GM12865 (cell line): ENCODE measurements around the gene FGD5.

Experiments
- DNase-seq: peaks from one replicate; pipeline ENCODE4 v3.0.0; 2010; ENCODE audit warnings: low read depth
- H3K4me3 ChIP-seq: 2 replicates; pipeline ENCODE4 v1.5.1; 2011; ENCODE audit warnings: mild to moderate bottlenecking, low read depth, low read length, control low read depth
- TF ChIP-seq, protein P1 (sequence below): IDR thresholded peaks from 2 replicates; pipeline ENCODE4 v1.5.1; 2011; ENCODE audit warnings: low read length, control low read depth, low read depth, inconsistent platforms; ENCODE audit not compliant: insufficient read depth; ENCODE audit errors: missing control alignments

Gene FGD5

DNA sequence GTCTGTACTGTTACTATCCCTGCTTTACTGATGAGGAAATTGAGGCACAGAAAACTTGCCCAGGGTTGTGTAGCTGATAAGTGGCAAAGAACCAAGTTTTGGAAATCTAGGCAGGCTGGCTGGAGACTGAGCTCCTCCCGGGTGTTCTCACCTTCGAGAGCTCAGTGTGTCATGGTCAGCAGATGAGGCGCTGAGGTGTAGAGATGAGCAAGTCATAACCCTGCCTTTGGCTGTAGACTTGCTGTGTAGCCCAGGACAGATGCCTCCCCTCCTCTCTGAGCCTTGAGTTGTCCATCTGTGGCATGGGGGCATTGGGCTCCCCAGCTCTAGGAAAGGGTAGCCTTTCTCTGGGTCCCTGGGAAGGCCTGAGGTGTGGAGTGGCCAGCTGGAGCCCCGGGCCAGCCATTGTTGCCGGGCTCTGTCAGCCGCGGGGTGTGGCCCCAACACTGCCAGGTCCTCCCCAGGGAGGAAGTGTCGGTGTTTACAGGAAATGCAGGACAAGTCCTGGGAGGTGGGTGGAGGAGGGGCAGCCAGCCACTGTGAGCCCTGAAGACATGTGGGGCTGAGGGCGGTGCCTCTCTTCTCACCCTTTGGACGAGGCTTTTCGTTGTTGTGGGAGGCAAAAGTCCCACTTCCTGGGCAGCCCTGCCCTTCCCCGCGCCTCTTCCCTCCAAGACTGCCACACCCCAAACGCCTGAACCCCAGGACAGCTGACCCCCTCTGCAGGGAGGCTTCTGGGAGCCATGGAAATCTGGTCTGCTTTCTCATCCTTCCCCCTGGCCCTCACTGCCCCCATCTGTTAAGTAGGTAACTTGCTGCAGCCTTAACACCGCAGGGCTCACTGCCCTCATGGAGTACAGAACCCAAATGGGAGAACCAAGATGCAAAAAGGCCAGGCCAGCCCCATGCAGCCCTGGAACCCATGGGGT lies 29.1 kb downstream of the FGD5 start:
- DNase-seq, result peak; percentile 58
- no peak overlapping the region for H3K4me3 ChIP-seq
- TF ChIP-seq, protein P1, sequence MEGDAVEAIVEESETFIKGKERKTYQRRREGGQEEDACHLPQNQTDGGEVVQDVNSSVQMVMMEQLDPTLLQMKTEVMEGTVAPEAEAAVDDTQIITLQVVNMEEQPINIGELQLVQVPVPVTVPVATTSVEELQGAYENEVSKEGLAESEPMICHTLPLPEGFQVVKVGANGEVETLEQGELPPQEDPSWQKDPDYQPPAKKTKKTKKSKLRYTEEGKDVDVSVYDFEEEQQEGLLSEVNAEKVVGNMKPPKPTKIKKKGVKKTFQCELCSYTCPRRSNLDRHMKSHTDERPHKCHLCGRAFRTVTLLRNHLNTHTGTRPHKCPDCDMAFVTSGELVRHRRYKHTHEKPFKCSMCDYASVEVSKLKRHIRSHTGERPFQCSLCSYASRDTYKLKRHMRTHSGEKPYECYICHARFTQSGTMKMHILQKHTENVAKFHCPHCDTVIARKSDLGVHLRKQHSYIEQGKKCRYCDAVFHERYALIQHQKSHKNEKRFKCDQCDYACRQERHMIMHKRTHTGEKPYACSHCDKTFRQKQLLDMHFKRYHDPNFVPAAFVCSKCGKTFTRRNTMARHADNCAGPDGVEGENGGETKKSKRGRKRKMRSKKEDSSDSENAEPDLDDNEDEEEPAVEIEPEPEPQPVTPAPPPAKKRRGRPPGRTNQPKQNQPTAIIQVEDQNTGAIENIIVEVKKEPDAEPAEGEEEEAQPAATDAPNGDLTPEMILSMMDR, result no peak

DNA sequence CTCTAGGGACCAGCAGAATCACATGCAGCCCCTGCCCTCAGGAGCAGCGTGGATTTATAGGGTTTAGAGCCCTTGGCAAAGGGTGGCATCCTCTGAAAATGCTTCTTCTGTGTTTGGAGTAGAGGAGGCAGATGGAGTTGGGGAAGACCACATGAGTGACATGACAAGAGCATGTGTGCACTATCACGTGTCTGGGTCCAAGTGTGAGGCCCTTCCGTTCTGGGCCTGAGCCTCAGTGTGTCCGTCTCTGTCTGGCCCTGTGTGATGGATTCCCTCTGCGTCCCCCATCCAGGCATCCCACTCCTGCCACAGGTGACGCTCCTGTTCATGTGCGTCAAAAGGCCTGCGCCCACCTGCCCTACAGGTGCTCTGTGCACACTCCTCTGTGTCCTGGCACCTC lies 30.1 kb downstream of the FGD5 start:
- no peak overlapping the region for H3K4me3 ChIP-seq
- no peak for DNase-seq
- TF ChIP-seq, protein P1, result no peak

DNA sequence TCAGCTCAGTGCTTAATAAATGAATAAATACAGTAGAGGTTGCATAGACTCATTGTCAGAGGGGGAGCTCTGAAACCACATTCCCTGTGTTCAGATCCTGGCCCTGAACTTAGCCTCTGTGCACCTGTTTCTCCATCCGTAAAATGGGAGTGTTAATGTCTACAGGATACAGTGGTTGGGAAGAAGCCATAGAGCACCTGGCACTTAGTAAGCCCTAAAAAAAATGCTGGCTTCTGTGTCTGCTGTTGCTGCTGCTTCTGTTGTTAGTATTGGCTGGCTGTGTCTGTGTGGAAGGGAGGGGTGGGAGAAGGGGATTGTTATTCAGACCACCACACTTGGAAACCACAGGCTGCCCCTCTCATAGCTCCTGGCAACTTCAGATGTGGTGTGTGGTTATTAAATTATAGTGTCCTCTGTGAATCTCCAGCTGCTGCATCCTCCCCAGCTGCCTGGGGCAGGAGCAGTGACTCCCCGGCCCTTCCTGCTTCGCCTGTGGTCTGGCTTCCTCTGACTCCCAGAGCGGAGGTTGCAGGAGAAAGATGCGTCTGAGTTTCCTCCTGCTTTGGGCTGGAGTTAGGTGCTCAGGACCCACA lies 31.0 kb downstream of the FGD5 start:
- no peak for DNase-seq
- TF ChIP-seq, protein P1, result no peak
- no peak overlapping the region for H3K4me3 ChIP-seq

DNA sequence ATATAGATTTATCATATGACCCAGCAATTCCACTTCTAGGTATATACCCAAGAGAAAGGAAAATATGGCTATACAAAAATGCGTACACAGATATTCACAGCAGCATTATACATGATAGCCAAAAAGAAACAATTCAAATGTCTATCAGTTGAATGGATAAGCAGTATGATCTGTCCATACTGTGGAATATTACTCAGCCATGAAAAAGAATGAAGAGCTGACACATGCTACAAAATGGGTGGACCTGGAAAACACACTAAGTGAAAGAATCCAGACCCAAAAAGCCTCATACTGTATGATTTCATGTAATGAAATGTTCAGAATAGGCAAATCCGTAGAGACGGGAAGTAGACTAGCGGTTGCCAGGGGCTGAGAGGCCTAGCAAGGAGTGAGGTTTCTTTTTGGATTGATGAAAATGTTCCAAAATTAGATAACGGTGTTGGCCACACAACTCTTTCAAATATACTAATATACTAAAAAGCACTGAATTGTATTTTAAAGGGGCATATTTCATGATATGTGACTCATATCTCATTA lies 33.4 kb downstream of the FGD5 start:
- H3K4me3 ChIP-seq, result no peak overlapping the region
- no peak for DNase-seq
- TF ChIP-seq, protein P1, result no peak

DNA sequence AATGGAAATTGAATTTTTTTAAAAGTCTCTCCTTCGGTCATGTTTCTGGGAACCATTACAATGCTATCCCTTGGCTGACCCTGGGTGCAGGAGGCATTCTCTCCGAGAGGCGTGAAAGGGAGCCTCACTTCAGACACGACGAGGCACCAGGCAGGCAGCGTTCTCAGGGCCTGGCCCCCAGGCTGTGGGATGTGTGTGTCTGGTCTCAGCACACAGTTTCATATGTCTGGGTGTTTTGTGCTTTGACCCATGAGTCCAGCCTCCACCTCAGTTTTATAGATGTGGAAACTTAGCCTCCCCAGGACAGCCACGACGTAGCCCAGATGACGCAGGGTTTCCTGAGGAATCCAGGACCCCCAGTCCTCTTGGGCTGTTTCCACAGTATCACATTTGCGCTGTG lies 34.0 kb downstream of the FGD5 start:
- TF ChIP-seq, protein P1, result no peak
- H3K4me3 ChIP-seq, result no peak overlapping the region
- no peak for DNase-seq

DNA sequence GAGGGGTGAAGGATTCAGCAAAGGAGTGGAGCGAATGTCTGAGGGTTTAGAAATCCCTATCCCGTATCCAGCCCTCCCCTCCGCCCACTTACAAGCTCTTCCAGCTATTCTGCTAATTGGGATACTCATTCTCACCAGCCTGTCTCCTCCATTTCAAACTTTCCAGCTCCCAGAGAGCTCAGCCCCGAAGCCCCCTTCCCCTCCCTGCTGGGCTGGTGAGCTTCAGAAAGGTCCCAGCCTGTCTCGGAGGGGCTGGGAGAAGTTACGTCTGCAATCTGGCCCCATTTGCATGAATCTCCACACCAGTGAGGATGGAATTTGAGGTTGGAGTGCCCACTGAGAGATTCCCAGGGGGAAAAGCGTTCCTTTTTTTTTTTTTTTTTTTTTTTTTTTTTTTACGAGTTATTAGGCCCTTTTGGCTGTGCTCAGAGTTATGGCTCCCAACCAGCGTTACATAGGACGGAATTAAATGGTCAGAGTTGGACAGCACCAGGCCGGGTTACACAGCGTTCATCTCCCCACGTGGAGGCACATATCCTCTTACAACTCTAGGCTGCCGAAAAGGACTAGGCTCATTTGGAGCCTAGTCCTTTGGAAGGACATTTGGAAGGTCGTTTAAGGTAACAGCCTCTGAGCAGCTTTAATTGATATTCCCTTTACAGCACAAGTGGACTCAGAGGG lies 34.6 kb downstream of the FGD5 start:
- H3K4me3 ChIP-seq, result no peak overlapping the region
- TF ChIP-seq, protein P1, result no peak
- no peak for DNase-seq
